B cell (primary cell): Measurements from ENCODE around the gene RIC8A. TPM values are rescaled to one million over a fixed set of nuclear protein-coding genes. Genes with fewer than 3 reads are reported as not detected.

Experiments used
- ATAC-seq: fragments of 200-7000 bp; cut with Tn5 transposase; one replicate; pipeline ENCODE4 v1.10.0; 2021; ENCODE audit warnings: low read depth, mild to moderate bottlenecking, moderate number of reproducible peaks, moderate library complexity
- CTCF ChIA-PET: fragments of 350-600 bp; sonication (Branson Sonifier 250); formaldehyde crosslinking; loops from one replicate; lab custom pipeline; 2021; ENCODE audit warnings: antibody characterized with exemption, inconsistent platforms; lab: Charles Lee
- POLR2A ChIA-PET: fragments of 350-600 bp; sonication (Branson Sonifier 250); formaldehyde crosslinking; loops from one replicate; lab custom pipeline; 2021; ENCODE audit warnings: antibody characterized with exemption; lab: Charles Lee
- DNase-seq: peaks from one replicate; pipeline ENCODE4 v3.0.0; 2013
- H2AFZ ChIP-seq: 2 replicates; pipeline ENCODE4 v1.6.1; 2012; ENCODE audit warnings: mild to moderate bottlenecking, low read depth, low read length; ENCODE audit not compliant: insufficient read depth, poor library complexity, severe bottlenecking
- H3K27ac ChIP-seq, 2 donors: 1 replicate in 1 of 2; 2 replicates in 1 of 2; pipeline ENCODE4 v1.5.1; 2012 to 2013; ENCODE audit warnings: low read length in 2 of 2, mild to moderate bottlenecking in 2 of 2, moderate library complexity in 1 of 2
- H3K27me3 ChIP-seq, 4 experiments: fragments of 200-600 bp in 1 of 4; sonication (generic) in 1 of 4; replicated peaks in 1 of 4; 1 replicate in 2 of 4; 2 replicates in 2 of 4; pipeline versions ENCODE4 v1.6.1 to v1.7.0; 2013 to 2016; ENCODE audit warnings: low read length in 3 of 4, mild to moderate bottlenecking in 2 of 4, mixed read lengths in 1 of 4, moderate library complexity in 1 of 4; ENCODE audit not compliant: insufficient read depth in 4 of 4, control insufficient read depth in 3 of 4; ENCODE audit errors: control extremely low read depth in 1 of 4
- H3K36me3 ChIP-seq, 2 experiments: replicated peaks in 1 of 2; 1 replicate in 1 of 2; 2 replicates in 1 of 2; pipeline versions ENCODE4 v1.6.1 to v1.7.1; 2013; ENCODE audit warnings: low read length in 1 of 2; ENCODE audit not compliant: insufficient read depth in 2 of 2, control insufficient read depth in 1 of 2; ENCODE audit errors: control extremely low read depth in 1 of 2, extremely low read depth in 1 of 2
- H3K4me1 ChIP-seq, 2 donors: fragments of 200-600 bp in 1 of 2; sonication (generic) in 1 of 2; 1 replicate in 1 of 2; 2 replicates in 1 of 2; pipeline versions ENCODE4 v1.5.1 to v1.6.1; 2013 to 2017; ENCODE audit warnings: low read length in 2 of 2; ENCODE audit not compliant: control insufficient read depth in 2 of 2, insufficient read depth in 2 of 2
- H3K4me2 ChIP-seq: replicated peaks from 2 replicates; pipeline ENCODE3; 2012; ENCODE audit warnings: mild to moderate bottlenecking, low read depth, low read length; ENCODE audit not compliant: poor library complexity, severe bottlenecking
- H3K4me3 ChIP-seq, 5 experiments: fragments of 200-600 bp in 1 of 5; sonication (generic) in 1 of 5; 1 replicate in 3 of 5; 2 replicates in 2 of 5; pipeline versions ENCODE4 v1.5.1 to v1.7.0; 2011 to 2016; ENCODE audit warnings: low read length in 4 of 5, mild to moderate bottlenecking in 4 of 5, low read depth in 2 of 5, control low read depth in 1 of 5, moderate library complexity in 1 of 5; ENCODE audit not compliant: insufficient read depth in 1 of 5; ENCODE audit errors: control extremely low read depth in 1 of 5, extremely low read depth in 1 of 5
- H3K79me2 ChIP-seq: fragments of 200-600 bp; sonication (generic); one replicate; pipeline ENCODE4 v1.6.0; 2016; ENCODE audit warnings: low read length; ENCODE audit not compliant: control insufficient read depth, insufficient read depth
- H3K9ac ChIP-seq: fragments of 200-600 bp; sonication (generic); 2 replicates; pipeline ENCODE4 v1.6.1; 2017; ENCODE audit warnings: mild to moderate bottlenecking, low read length, moderate library complexity
- H3K9me3 ChIP-seq, 3 donors: one replicate each; pipeline versions ENCODE4 v1.6.1 to v1.7.1; 2013; ENCODE audit warnings: low read length in 2 of 3; ENCODE audit not compliant: control insufficient read depth in 2 of 3, insufficient read depth in 1 of 3; ENCODE audit errors: control extremely low read depth in 1 of 3
- H4K20me1 ChIP-seq: 2 replicates; pipeline ENCODE4 v1.6.0; 2012; ENCODE audit warnings: mild to moderate bottlenecking, low read length; ENCODE audit not compliant: insufficient read depth, control insufficient read depth, poor library complexity, severe bottlenecking
- H3K27ac Mint-ChIP-seq: one replicate; pipeline ENCODE4 v1.8.0; 2021; ENCODE audit warnings: mixed read lengths
- H3K27me3 Mint-ChIP-seq: one replicate; pipeline ENCODE4 v1.8.0; 2021; ENCODE audit warnings: mixed read lengths
- H3K4me1 Mint-ChIP-seq: one replicate; pipeline ENCODE4 v1.8.0; 2021; ENCODE audit warnings: mixed read lengths
- H3K4me3 Mint-ChIP-seq: one replicate; pipeline ENCODE4 v1.8.0; 2021; ENCODE audit warnings: mixed read lengths
- H3K9me3 Mint-ChIP-seq: one replicate; pipeline ENCODE4 v1.8.0; 2022; ENCODE audit warnings: mixed read lengths; ENCODE audit not compliant: insufficient read depth
- CTCF ChIP-seq: fragments of 200-600 bp; IDR thresholded peaks from one replicate; pipeline ENCODE4 v1.8.0; 2022; ENCODE audit warnings: antibody characterized with exemption, mild to moderate bottlenecking
- EZH2 ChIP-seq: IDR thresholded peaks from 2 replicates; pipeline ENCODE4 v1.6.1; 2012; ENCODE audit warnings: borderline replicate concordance, low read depth, mild to moderate bottlenecking, moderate library complexity, low read length; ENCODE audit not compliant: insufficient read depth, poor library complexity, severe bottlenecking
- WGBS: methylation state at CpG from one replicate; pipeline ENCODE4 v1.1.5; 2013; ENCODE audit warnings: missing lambda C conversion rate; ENCODE audit not compliant: insufficient coverage; 5-methylcytosine and 5-hydroxymethylcytosine counted together
- intact Hi-C: fragments of 100-400 bp; cut with micrococcal nuclease; formaldehyde crosslinking; loops from one replicate; pipeline ENCODE4 v1.10.0; 2022
- polyA plus RNA-seq: library from polyadenylated mRNA; depleted of rRNA; stranded (reverse); fragments of >200 nt; gene quantifications from 2 replicates; pipeline ENCODE4 v1.2.3, GENCODE V29; 2012
- total RNA-seq, 2 donors: library from RNA; stranded (reverse); fragments of 120-200 nt in 1 of 2; gene quantifications; 1 replicate in 1 of 2; 2 replicates in 1 of 2; pipeline versions ENCODE4 v1.2.3 to v1.2.4, GENCODE V29; 2013 to 2022

RIC8A gene
- total and polyA plus RNA-seq, 2 donors (not counting 1 experiment from before 2014, with no cell fraction given): 100 to 102 TPM

- Histone ChIP-seq H3K4me3 (no peak overlapping the region), H3K9me3 (peaks cover 2 to 20% (median 8%) of the 10 kb centered on the region in 3 donors), H3K4me1 (peaks cover 17 to 21% of the 10 kb centered on the region in 2 donors), H3K27me3 (no peaks in the 10 kb centered on the region), H3K36me3 (no peaks in the 10 kb centered on the region), H4K20me1 (no peaks in the 10 kb centered on the region), H2AFZ (no peak overlapping the region), H3K4me2 (no peak overlapping the region), H3K9ac (no peak overlapping the region), H3K27ac (no peak overlapping the region), H3K79me2 (no peaks in the 10 kb centered on the region)
- no peak for DNase-seq
- TF ChIP-seq CTCF: no peak
- no peak for TF ChIP-seq EZH2
- Mint-ChIP-seq H3K27me3 (no peaks in the 10 kb centered on the region), H3K27ac (no peak overlapping the region), H3K4me3 (no peak overlapping the region), H3K9me3 (peaks cover 5% of the 10 kb centered on the region), H3K4me1 (peaks cover 31% of the 10 kb centered on the region)
- ATAC-seq: no peak
- WGBS: 69% methylated on average over 2 of the region's 4 CpGs
- intact Hi-C loops: no loop called here
- POLR2A ChIA-PET: interaction anchor here (0.6 kb wide), 1 partner anchor 34 kb away, joined by 3 read pairs; no protein-coding TSS in a partner anchor
- CTCF ChIA-PET: interaction anchor here (0.7 to 3.7 kb wide), 3 partner anchors 11 to 48 kb away, joined by 3 to 35 read pairs (median 3); partner anchors contain the start of gene IFITM2
Observed at GRCh38 chr11:261624-262023, 54.1 kb downstream of the RIC8A start.

Other genes starting within 250 kb of the RIC8A start
- gene SCGB1C1, start 14.6 kb upstream of the RIC8A start, total RNA-seq: not detected in 2 replicates
- gene SCGB1C1, start 14.6 kb upstream of the RIC8A start, polyA plus RNA-seq: not detected in 2 replicates
- gene BET1L, start 309 bp upstream of the RIC8A start, total RNA-seq: 69.1 and 72.2 TPM in 2 replicates
- gene BET1L, start 309 bp upstream of the RIC8A start, polyA plus RNA-seq: 43.9 and 49.3 TPM in 2 replicates
- gene SIRT3, start 28.6 kb downstream of the RIC8A start, total RNA-seq: 27.9 and 33.6 TPM in 2 replicates
- gene SIRT3, start 28.6 kb downstream of the RIC8A start, polyA plus RNA-seq: 22.9 and 50.5 TPM in 2 replicates
- 96.2 and 104 TPM in 2 replicates for gene PSMD13, start 29.3 kb downstream of the RIC8A start, total RNA-seq
- 98.0 and 111 TPM in 2 replicates for gene PSMD13, start 29.3 kb downstream of the RIC8A start, polyA plus RNA-seq
- 2.5 and 2.7 TPM in 2 replicates for gene NLRP6, start 70.7 kb downstream of the RIC8A start, total RNA-seq
- 0.92 and 1.4 TPM in 2 replicates for gene NLRP6, start 70.7 kb downstream of the RIC8A start, polyA plus RNA-seq
- gene PGGHG, start 81.4 kb downstream of the RIC8A start, total RNA-seq: 159 and 169 TPM in 2 replicates
- gene PGGHG, start 81.4 kb downstream of the RIC8A start, polyA plus RNA-seq: 152 and 264 TPM in 2 replicates
- not detected in 2 replicates for gene IFITM5, start 91.8 kb downstream of the RIC8A start, total RNA-seq
- gene IFITM5, start 91.8 kb downstream of the RIC8A start, polyA plus RNA-seq: not detected in 2 replicates
- gene IFITM2, start 100.1 kb downstream of the RIC8A start, total RNA-seq: 72.1 and 76.1 TPM in 2 replicates
- 207 and 451 TPM in 2 replicates for gene IFITM2, start 100.1 kb downstream of the RIC8A start, polyA plus RNA-seq
- gene IFITM1, start 106.3 kb downstream of the RIC8A start, total RNA-seq: 19.5 and 19.7 TPM in 2 replicates
- gene IFITM1, start 106.3 kb downstream of the RIC8A start, polyA plus RNA-seq: 70.6 and 83.7 TPM in 2 replicates
- gene IFITM3, start 113.2 kb downstream of the RIC8A start, total RNA-seq: 9.8 and 16.5 TPM in 2 replicates
- 1.6 and 5.2 TPM in 2 replicates for gene IFITM3, start 113.2 kb downstream of the RIC8A start, polyA plus RNA-seq
- not detected in 2 replicates for gene B4GALNT4, start 161.8 kb downstream of the RIC8A start, total RNA-seq
- gene B4GALNT4, start 161.8 kb downstream of the RIC8A start, polyA plus RNA-seq: 0.07 TPM in 1 of 2 replicates, not detected in the other
- gene PKP3, start 186.5 kb downstream of the RIC8A start, total RNA-seq: 0.39 TPM in 1 of 2 replicates, not detected in the other
- 0.16 and 0.78 TPM in 2 replicates for gene PKP3, start 186.5 kb downstream of the RIC8A start, polyA plus RNA-seq
- gene SIGIRR, start 207.3 kb downstream of the RIC8A start, total RNA-seq: 66.6 and 73.8 TPM in 2 replicates
- 92.1 and 145 TPM in 2 replicates for gene SIGIRR, start 207.3 kb downstream of the RIC8A start, polyA plus RNA-seq
- gene ANO9, start 234.3 kb downstream of the RIC8A start, total RNA-seq: 62.0 and 63.9 TPM in 2 replicates
- gene ANO9, start 234.3 kb downstream of the RIC8A start, polyA plus RNA-seq: 94.1 and 107 TPM in 2 replicates
- 29.0 and 35.5 TPM in 2 replicates for gene PTDSS2, start 242.6 kb downstream of the RIC8A start, total RNA-seq
- 15.4 and 22.1 TPM in 2 replicates for gene PTDSS2, start 242.6 kb downstream of the RIC8A start, polyA plus RNA-seq